Loucy (cell line): ENCODE results near the gene CHMP4A.

Experiments used
- CTCF ChIP-seq: fragments of 200-600 bp; sonication (generic); conservative IDR thresholded peaks from 2 replicates; pipeline ENCODE4 v1.5.1; 2014; ENCODE audit warnings: mild to moderate bottlenecking, antibody characterized with exemption, low read length
- EZH2phosphoT487 ChIP-seq: fragments of 200-600 bp; IDR thresholded peaks from 2 replicates; pipeline ENCODE4 v1.6.1; 2018; ENCODE audit warnings: antibody characterized with exemption, mild to moderate bottlenecking, moderate library complexity, borderline replicate concordance

- peak; percentile 78 for TF ChIP-seq CTCF
- TF ChIP-seq EZH2phosphoT487, result no peak
Measured at GRCh38 chr14:24215495-24216344, 2.4 kb upstream of the CHMP4A start, which contains the start of gene MDP1.
